Gastroesophageal sphincter (tissue), 4 donors: Measurements from ENCODE around the gene SDK2. TPM values are rescaled to one million over a fixed set of nuclear protein-coding genes. Genes with fewer than 3 reads are reported as not detected.
A peak's percentile ranks its signal among the peaks of the same experiment; 100 is the strongest.

Source experiments
- ATAC-seq: fragments of 150-250 bp; one replicate; pipeline ENCODE4 v1.9.1; 2016; ENCODE audit warnings: mild to moderate bottlenecking, moderate library complexity
- H3K27ac ChIP-seq, 4 donors: fragments of 200-600 bp; sonication (generic) in 3 of 4; 1 replicate in 3 of 4; 2 replicates in 1 of 4; pipeline ENCODE4 v1.5.1; 2016 to 2019
- H3K27me3 ChIP-seq: fragments of 200-600 bp; sonication (generic); one replicate; pipeline ENCODE4 v1.5.1; 2019
- H3K36me3 ChIP-seq, 2 donors: fragments of 200-600 bp; sonication (generic); one replicate each; pipeline ENCODE4 v1.5.1; 2019; ENCODE audit warnings: control low read depth in 1 of 2
- H3K4me1 ChIP-seq, 3 donors: fragments of 200-600 bp; sonication (generic); 1 replicate in 2 of 3; 2 replicates in 1 of 3; pipeline ENCODE4 v1.5.1; 2016 to 2019; ENCODE audit warnings: control low read depth in 2 of 3
- H3K4me3 ChIP-seq, 2 donors: fragments of 200-600 bp; sonication (generic); one replicate each; pipeline ENCODE4 v1.5.1; 2019; ENCODE audit warnings: mild to moderate bottlenecking in 1 of 2, moderate library complexity in 1 of 2
- H3K9me3 ChIP-seq, 3 donors: fragments of 200-600 bp; sonication (generic); one replicate each; pipeline ENCODE4 v1.5.1; 2017 to 2019; ENCODE audit warnings: control low read depth in 2 of 3
- EP300 ChIP-seq: sonication (generic); formaldehyde crosslinking; IDR thresholded peaks from one replicate; pipeline ENCODE4 v1.6.1; 2017; ENCODE audit warnings: antibody characterized with exemption, mild to moderate bottlenecking
- POLR2A ChIP-seq, 2 donors: fragments of 450-650 bp; IDR thresholded peaks; one replicate each; pipeline ENCODE4 v1.6.1; 2017; ENCODE audit warnings: antibody characterized with exemption in 2 of 2, mild to moderate bottlenecking in 2 of 2, moderate library complexity in 1 of 2
- POLR2AphosphoS5 ChIP-seq: sonication (generic); formaldehyde crosslinking; IDR thresholded peaks from one replicate; pipeline ENCODE4 v1.6.1; 2017; ENCODE audit warnings: antibody characterized with exemption
- WGBS, 2 donors: methylation state at CpG; one replicate each; pipeline ENCODE4 v1.1.5; 2018; ENCODE audit warnings: low coverage in 1 of 2; 5-methylcytosine and 5-hydroxymethylcytosine counted together
- total RNA-seq, 4 donors: library from RNA; depleted of rRNA; stranded (reverse); fragments of >200 nt; gene quantifications; one replicate each; pipeline ENCODE4 v1.1.0, GENCODE V29; 2016
- TF ChIP-seq, protein P1 (sequence below), 4 experiments: fragments of 200-600 bp in 2 of 4; fragments of 450-650 bp in 2 of 4; sonication (generic) in 1 of 4; IDR thresholded peaks; one replicate each; pipeline ENCODE4 v1.5.1; 2017 to 2019; ENCODE audit warnings: antibody characterized with exemption in 4 of 4, mild to moderate bottlenecking in 2 of 4, moderate library complexity in 2 of 4

The SDK2 gene
- total RNA-seq, 4 donors from 2014 or later = 0.31 to 2.0 (median 0.78) TPM

DNA sequence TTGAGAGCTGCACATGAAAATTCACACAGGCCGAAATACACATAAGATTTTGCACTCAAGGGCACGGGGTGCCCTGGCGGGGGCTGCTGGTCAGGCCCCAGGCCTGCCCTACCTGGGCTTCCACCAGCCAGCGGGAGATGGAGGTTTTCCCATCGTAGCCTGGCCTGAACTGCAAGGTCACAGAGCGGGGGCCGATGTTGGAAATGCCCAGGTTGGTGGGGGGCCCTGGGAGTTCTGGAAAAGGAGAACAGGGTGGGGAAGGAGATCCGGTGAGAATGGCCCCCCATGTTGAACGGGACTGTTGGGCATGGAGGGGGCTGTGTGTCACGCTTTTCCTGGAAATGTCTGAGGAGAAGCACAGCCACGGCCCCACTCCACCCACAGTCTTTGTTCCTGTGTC is 245.2 kb downstream of the SDK2 start:
- TF ChIP-seq POLR2AphosphoS5 = no peak
- TF ChIP-seq, protein P1, sequence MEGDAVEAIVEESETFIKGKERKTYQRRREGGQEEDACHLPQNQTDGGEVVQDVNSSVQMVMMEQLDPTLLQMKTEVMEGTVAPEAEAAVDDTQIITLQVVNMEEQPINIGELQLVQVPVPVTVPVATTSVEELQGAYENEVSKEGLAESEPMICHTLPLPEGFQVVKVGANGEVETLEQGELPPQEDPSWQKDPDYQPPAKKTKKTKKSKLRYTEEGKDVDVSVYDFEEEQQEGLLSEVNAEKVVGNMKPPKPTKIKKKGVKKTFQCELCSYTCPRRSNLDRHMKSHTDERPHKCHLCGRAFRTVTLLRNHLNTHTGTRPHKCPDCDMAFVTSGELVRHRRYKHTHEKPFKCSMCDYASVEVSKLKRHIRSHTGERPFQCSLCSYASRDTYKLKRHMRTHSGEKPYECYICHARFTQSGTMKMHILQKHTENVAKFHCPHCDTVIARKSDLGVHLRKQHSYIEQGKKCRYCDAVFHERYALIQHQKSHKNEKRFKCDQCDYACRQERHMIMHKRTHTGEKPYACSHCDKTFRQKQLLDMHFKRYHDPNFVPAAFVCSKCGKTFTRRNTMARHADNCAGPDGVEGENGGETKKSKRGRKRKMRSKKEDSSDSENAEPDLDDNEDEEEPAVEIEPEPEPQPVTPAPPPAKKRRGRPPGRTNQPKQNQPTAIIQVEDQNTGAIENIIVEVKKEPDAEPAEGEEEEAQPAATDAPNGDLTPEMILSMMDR (IDR thresholded peaks at IDR 0.05) = no peak
- TF ChIP-seq POLR2A (IDR thresholded peaks at IDR 0.05) = no peak
- no peak for TF ChIP-seq EP300
- no peak for ATAC-seq
- H3K4me1 ChIP-seq = no peaks in the 10 kb centered on the region
- no peaks in the 10 kb centered on the region for H3K9me3 ChIP-seq
- no peaks in the 10 kb centered on the region for H3K36me3 ChIP-seq
- WGBS, 2 donors = 83 to 94% methylated on average over 5 to 7 of the region's 11 CpGs
- H3K27me3 ChIP-seq = no peaks in the 10 kb centered on the region
- H3K27ac ChIP-seq = peak overlapping the region in 1 of 4 donors; percentile 26
- no peak overlapping the region for H3K4me3 ChIP-seq

DNA sequence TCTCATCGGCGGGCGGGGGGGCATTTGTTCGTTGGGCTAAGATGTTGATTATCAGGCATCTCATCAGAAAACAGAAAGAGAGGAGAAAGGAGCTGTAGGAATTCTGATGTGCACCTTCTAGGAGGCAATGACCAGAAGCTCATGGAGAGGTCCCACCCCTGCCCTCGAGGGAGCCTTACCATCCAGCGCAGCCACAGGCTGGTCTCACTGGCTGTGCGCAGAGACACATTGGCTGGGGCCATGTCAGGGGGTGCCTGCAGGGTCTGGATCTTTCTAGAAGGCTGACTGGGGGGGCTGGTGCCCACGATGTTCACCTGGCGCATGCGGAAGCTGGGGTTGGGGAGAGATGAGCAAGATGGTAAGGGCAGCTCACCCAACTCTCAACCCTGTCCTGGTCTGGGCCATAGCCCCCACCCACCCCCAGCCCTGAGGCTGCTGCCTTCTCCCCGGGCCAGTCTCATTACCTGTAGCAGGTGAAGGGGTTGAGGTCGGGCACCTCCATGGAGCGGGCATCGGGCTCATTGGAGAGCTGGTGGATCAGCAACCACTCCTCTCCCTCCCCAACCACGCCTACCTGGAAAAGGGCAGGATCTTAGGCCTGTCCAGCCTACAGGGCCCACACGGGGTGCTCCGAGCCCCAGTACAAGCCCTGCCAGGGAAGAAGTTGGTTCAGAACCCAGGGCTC is 246.2 kb downstream of the SDK2 start:
- WGBS, 2 donors = 80 to 96% methylated on average over 1 to 4 of the region's 17 CpGs

DNA sequence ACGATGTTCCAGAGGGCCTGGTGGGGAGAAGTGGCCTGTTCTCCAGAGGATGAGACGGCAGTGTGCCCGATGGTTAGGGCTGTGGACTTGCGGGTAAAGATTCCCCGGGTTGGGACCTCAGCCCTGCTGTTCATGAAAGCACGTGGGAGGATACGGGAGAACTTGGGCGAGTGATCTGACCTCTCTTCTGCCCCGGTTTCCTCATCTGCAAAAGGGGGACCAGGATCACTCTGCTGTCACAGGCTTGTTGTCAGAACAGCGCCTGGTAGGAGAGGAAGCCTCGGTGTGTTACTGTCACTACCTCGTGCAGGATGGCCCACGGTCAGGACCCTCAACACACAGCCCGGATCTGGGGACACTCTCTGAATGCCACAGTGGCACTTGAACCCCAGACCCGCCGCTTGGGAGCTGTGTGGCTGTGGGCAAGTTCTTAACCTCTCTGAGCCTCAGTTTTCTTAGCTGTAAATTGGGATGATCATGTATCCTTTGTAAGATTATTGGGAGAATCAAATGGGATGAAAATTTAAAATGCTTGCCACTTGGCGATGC is 246.9 kb downstream of the SDK2 start:
- no peaks in the 10 kb centered on the region for H3K9me3 ChIP-seq
- no peaks in the 10 kb centered on the region for H3K36me3 ChIP-seq
- ATAC-seq = no peak
- WGBS, 2 donors = 92 to 100% methylated on average over 2 to 8 of the region's 17 CpGs
- no peaks in the 10 kb centered on the region for H3K27me3 ChIP-seq
- H3K27ac ChIP-seq = no peak overlapping the region
- TF ChIP-seq POLR2A (IDR thresholded peaks at IDR 0.05) (no peak), POLR2AphosphoS5 (no peak), EP300 (no peak)
- TF ChIP-seq, protein P1 (IDR thresholded peaks at IDR 0.05) = no peak
- no peak overlapping the region for H3K4me3 ChIP-seq
- no peaks in the 10 kb centered on the region for H3K4me1 ChIP-seq

More for the DNA sequence above, 246.2 kb downstream of the SDK2 start:
- Histone ChIP-seq H3K4me3 (no peak overlapping the region), H3K9me3 (no peaks in the 10 kb centered on the region), H3K27ac (no peak overlapping the region), H3K36me3 (no peaks in the 10 kb centered on the region), H3K27me3 (no peaks in the 10 kb centered on the region), H3K4me1 (no peaks in the 10 kb centered on the region)
- TF ChIP-seq EP300 (no peak), POLR2AphosphoS5 (no peak), POLR2A (IDR thresholded peaks at IDR 0.05) (no peak)
- TF ChIP-seq, protein P1 (IDR thresholded peaks at IDR 0.05) = no peak
- no peak for ATAC-seq

DNA sequence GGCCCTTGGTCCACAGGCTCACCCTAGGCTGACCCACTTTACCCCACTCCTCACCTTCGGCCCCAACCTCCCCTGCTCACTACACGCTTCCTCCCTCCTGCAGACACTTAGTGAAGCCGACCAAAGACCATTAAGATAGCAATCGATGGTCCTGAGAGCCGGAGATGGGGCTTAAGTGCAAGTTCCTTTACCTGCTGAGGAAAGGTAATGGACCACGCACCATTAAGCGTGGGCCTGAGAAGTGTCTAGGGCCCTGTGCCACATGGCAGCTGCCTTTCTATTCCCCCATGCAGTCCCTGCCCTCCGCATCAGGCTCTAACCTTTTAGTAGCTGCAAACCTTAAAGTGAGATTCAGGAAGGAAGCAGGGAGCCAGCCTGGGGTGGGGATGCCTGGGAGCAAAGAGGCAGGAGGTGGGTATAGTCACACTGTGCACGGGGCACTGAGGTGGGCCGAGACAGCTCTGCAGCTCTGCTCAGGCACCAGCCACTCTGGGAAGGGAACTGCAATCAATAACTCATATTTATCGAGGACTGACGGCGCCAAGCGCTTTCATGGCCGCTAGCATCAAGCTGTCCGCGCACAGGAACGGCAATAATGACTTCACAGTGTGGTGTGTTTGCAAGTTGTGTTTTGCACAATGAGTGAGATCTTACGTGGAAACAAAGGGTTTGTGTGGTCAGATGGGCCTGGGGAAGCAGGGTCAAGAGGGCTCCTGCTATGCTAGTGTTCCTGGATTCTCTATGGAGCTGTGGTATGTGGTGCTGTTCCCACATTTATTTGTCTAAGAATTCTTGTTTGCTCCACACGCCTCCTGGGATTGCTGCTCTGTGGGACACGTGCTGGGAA is 247.6 kb downstream of the SDK2 start:
- no peak for TF ChIP-seq POLR2A (IDR thresholded peaks at IDR 0.05)
- no peak for TF ChIP-seq EP300
- TF ChIP-seq, protein P1 (IDR thresholded peaks at IDR 0.05) = no peak
- no peak for TF ChIP-seq POLR2AphosphoS5
- no peak for ATAC-seq
- H3K27ac ChIP-seq = no peak overlapping the region
- H3K36me3 ChIP-seq = no peaks in the 10 kb centered on the region
- no peaks in the 10 kb centered on the region for H3K9me3 ChIP-seq
- H3K4me3 ChIP-seq = no peak overlapping the region
- no peaks in the 10 kb centered on the region for H3K27me3 ChIP-seq
- 87 to 92% methylated on average over 8 to 15 of the region's 21 CpGs for WGBS, 2 donors
- no peaks in the 10 kb centered on the region for H3K4me1 ChIP-seq
